Endothelial cell of hepatic sinusoid (primary cell): ENCODE results near the gene TMEM270.
"Not testable (repeated sequence)": the region's sequence is repeated elsewhere in the genome, so short reads cannot be mapped to it uniquely, and the experiment has no call there.

ENCODE experiments used
- in situ Hi-C: cut with HindIII; loops from 2 replicates; pipeline ENCODE4 v1.10.0; 2017; ENCODE audit warnings: low sequenced_read_pairs

The TMEM270 gene

DNA sequence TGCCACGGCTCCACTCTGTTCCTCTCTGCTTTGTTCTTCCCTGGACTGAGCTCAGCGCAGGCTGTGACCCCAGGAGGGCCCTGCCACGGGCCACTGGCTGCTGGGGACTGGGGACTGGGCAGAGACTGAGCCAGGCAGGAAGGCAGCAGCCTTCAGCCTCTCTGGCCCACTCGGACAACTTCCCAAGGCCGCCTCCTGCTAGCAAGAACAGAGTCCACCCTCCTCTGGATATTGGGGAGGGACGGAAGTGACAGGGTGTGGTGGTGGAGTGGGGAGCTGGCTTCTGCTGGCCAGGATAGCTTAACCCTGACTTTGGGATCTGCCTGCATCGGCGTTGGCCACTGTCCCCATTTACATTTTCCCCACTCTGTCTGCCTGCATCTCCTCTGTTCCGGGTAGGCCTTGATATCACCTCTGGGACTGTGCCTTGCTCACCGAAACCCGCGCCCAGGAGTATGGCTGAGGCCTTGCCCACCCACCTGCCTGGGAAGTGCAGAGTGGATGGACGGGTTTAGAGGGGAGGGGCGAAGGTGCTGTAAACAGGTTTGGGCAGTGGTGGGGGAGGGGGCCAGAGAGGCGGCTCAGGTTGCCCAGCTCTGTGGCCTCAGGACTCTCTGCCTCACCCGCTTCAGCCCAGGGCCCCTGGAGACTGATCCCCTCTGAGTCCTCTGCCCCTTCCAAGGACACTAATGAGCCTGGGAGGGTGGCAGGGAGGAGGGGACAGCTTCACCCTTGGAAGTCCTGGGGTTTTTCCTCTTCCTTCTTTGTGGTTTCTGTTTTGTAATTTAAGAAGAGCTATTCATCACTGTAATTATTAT lies 28.9 kb upstream of the TMEM270 start:
- in situ Hi-C loops = no loop called here

DNA sequence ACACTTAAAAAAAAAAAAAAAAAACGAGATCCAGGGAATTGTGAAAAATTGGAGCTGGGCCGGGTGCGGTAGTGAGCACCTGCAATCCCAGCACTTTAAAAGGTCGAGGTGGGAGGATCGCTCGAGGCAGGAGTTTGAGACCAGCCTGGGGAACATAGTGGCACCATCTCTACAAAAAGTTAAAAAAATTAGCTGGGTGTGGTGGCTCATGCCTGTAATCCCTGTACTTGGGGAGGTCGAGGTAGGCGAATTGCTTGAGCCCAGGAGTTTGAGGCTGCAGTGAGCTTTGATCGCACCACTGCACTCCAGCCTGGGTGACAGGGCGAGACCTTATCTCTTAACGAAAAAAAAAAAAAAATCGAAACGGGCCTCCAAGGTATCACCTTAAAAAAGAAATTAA lies 28.2 kb upstream of the TMEM270 start:
- in situ Hi-C loops = no loop called here

DNA sequence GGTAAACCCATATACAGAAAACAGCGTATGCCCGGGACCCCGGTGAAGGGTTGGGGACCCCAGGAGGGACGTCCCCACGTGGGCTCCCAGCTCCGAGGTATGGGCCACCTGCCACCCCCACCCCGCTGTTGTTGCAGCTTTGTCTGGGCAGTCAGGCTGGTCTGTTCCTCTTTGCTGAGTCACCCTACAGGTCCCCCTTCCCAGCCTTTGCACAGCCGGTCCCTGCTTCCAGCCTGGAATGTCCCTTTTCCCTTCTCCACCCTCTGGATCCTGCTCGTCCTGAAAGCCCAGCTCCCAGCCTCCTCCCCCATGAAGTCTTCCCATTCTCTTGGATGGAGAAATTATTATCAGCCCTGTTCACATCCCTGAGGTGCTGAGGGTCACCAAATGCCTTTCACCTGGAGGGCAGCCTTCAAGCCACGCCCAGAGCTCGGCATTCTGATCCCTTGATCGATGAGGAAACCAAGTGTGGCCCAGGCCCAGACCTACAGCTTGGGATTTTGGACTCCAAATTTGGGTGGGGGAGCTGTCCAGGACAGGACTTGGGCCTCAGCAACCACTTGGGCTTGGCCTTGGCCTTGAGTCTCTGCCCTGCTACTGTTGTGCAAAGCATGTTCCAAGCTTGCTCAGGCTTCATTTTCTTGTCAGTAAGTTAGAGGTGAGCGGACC lies 27.6 kb upstream of the TMEM270 start:
- in situ Hi-C loops = no loop called here

DNA sequence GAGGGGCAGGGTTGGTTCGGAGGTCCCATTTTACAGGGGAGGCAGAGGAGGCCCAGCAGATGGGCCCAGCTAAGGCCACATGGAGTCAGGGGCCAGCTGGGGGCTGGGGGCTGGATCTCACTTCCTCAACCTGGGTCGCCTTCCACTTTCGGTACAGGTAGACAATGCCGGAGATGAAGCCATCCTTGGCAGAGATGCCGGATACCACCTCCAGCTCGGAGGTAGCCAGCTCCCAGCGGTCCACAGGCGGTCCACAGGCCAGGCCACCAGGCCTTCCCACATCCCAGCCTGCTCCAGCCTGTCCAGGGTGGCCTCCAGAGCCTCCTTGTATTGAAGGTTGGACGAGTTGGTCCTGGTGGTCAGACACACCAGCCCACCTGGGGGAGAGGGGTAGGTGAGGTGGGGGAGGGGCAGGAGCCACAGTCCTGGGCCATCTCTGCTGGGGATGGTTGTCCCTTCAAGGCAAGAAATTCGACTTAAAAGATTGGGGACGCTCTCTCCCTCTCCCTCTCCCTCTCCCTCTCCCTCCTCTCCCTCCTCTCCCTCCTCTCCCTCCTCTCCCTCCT lies 26.2 kb upstream of the TMEM270 start:
- in situ Hi-C loops = no loop called here

DNA sequence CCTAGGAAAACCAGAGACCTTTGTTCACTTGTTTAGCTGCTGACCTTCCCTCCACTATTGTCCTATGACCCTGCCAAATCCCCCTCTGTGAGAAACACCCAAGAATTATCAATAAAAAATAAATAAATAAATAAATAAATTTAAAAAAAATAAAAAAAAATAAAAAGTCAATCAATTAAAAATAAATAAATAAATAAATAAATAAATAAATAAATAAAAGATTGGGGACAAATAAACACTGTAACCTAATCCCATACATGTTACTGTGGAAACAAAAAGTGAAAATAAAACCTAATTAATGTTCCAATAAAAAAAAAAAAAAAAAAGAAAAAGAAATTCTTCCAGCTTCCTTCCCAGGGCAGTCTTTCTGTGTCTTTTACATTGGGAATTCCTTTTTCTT lies 23.8 kb upstream of the TMEM270 start:
- in situ Hi-C loops = not testable (repeated sequence)

DNA sequence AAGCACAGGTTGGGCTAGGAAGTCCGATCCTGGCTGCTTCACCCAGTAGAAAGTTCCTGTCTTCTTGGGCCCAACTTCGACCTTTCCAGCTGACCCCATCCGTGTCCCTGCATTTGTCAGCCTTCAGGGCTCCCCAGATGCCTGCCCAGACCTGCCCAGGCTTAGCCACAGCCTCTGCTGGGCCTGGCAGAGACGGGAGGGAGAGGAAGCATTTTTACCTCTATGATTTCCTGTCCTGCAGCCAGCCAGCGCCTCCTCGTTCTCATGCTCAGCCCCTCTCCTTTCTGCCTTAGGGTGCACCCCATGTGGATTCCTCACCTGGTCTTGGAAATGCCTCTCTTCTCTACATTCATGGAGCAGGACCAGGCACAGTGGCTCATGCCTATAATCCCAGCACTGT lies 22.3 kb upstream of the TMEM270 start:
- in situ Hi-C loops = no loop called here

DNA sequence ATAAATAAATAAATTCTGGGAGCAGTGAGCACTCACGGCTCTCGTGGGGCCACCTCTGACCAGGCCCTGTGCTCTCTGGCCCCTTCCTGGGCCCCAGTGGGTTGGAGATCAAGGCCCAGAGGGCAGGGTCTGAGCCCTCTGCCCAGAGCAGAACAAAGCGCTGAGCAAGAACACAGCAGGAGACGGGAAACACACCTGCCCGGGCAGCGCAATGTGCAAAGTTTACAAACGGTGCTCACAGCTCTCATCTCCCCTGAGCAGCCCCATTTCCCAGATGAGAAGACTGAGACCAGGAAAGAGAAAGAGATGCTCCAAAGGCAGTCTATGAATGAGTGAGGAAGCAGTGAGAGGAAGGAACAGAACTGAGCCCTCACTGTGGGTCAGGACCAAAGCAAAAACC lies 21.7 kb upstream of the TMEM270 start:
- in situ Hi-C loops = no loop called here

DNA sequence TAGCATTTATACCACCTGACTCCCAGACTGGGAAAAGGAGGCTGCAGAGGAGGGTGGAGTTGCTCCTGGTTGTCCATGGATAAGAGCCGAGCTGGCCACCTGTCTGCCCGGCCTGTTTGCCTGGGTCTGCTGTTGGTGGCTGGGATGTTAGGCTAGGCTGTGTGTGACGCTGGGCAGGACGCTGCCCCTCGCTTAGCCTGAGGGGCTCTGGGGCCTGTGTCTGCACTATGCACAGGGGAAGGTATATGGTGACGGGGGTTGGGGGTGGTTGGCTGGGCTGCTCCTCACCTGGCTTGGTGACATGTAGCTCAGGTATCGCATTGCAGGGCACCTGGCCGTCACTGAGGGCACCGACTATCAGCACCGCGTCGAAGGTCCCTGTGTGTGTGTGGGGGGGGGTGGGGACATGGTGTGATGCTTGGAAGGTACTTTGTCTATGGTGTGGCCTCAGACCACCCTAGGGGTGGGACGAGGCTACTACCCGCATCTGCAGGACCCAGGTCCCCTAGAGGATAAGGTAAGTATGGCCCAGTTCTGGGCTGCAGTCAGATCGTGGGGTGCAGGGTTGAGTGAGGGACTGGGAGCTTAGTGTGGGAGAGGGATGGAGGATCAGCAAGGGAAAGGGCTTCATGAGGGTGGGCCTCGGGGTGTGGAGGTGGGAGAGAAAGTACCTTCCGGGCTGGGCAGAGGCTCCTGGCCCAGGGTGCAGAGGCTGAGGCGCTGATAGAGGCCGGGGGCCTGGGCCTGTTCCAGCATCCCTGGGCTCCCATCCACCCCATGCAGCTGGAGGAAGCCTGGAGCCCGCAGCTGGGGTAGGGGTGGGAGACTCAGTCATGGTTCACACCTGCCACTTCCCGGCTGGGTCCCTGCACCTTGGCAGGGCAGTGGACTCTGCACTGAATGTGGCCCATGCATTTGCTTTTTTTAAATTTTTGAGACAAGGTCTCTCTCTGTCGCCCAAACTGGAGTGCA lies 20.9 kb upstream of the TMEM270 start:
- in situ Hi-C loops = no loop called here

DNA sequence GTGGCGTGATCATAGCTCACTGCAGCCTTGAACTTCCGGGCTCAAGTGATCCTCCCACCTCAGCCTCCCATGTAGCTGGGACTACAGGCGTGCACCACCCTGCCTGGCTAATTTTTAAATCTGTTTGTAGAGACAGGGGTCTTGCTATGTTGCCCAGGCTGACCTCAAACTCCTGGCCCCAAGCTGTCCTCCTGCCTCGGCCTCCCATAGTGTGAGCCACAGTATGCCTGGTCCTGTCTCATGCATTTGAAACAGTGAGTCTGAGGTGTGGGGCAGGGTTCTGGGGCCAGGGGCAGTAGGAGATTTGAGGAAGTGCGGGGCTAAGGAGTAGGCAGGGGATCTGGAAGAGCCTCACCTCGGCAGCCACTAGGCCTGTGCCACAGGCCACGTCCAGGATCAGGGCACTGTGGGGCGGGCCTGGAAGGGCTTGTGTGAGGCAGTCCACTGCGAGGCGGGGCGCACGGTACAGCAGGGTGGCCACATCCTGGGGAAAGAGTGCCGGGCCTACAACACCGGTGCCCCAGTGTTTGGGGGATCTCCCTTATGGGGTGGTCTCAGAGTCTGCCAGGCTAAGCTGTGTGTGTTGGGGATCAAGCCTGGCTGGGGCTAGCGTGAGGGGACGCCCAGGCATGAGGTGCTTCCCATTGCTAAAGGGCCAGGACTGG lies 20.1 kb upstream of the TMEM270 start:
- in situ Hi-C loops = no loop called here

DNA sequence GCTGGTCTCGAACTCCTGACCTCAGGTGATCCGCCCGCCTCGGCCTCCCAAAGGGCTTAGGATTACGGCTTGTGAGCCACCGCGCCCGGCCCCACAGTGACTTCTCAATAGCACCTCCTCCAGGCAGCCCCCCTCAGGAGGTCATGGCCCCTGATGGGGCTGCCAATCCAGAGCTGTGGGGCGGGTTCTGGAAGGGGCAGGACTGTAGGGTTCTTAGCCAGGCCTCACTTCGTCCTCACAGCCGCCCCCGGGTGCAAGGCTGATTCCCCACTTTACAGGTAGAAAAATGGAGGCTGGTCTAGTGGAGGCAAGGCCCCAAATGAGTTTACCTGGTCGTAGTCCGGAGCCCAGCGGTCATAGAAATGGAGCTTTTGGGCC lies 19.3 kb upstream of the TMEM270 start:
- in situ Hi-C loops = no loop called here

DNA sequence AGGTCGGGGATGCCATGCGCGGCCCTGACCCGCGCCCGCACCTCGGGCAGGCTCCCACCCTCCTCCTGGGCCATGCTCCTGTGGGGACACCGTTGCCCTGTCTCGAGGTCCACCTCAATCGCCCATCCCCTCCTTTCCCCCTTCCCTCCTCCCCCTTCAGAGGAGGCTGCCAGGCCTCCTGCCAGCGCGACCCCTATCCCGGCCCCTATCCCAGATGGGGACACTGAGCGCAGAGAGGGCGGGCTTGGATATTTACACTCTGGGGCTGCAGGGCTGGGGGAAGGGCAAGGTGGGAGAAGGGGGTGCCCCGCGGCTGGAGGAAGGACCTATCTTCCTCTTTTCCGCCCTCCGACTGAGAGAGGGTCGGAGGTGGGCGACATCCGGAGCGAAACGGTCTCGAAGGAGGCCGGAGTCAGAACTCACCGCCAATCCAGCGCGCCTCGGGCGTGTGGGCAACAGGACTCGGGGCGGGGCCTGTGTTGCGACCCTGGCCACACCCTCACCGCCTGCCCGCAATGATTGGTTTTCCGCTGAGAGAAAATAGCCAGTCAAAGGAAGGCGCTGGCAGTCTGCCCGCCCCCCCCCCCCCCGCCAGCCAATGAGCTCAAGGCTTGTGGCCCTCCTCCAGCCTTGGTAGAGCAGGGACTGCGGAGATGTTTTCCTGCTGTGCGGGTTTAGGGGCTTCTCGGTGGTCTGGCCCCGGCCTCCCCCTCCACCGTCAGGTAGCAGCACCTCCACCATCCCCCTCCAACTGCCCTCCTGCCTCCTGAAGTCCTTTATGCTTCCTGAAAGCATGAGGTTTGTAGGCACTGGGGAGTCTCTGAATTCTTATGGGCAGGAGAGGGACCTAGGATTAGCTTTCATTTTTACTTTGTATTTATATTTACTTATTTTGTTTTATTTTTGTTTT lies 18.6 kb upstream of the TMEM270 start, which contains the start of gene METTL27:
METTL27 (minus strand) TSS at position 450 of the 910 bp plus-strand sequence; CDS start at position 74, 376 bp downstream.
- in situ Hi-C loops = no loop called here

DNA sequence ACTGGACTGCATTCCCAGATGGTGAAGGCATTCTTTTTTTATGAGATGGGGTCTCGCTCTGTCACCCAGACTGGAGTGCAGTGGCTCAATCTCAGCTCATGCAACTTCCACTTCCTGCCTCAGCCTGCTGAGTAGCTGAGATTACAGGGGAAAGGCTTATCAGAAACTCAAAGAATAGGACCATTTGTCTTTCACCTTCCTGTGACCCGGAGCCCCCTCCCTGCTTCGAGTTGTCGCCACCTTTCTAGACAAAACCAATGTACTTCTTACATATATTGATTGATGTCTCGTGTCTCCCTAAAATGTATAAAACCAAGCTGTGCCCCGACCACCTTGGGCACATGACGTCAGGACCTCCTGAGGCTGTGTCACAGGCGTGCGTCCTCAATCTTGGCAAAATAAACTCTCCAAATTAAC lies 16.8 kb upstream of the TMEM270 start:
- in situ Hi-C loops = no loop called here

DNA sequence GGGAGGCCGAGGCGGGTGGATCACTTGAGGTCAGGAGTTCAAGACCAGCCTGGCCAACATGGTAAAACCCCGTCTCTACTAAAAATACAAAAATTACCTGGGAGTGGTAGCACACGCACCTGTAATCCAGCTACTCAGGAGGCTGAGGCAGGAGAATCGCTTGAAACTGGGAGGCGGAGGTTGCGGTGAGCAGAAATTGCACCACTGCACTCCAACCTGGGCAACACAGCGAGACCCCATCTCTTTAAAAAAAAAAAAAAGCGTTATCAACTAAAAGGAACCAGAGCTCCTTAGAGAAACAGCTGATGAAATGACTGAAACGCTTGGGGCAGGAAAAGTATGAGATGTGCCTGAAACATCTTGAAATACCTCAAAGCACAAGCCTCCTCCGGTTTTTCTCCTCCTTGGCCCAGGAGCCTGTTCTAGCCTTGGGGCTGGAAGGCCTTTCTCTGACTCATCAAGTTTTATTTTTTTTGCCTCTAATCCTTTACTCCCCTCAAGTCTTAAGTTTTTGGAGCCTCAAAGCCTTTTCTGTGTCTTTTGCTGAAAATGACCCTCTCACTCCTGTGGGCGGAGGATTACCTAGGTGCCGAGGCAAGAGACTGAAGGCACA lies 16.0 kb upstream of the TMEM270 start:
- in situ Hi-C loops = no loop called here

DNA sequence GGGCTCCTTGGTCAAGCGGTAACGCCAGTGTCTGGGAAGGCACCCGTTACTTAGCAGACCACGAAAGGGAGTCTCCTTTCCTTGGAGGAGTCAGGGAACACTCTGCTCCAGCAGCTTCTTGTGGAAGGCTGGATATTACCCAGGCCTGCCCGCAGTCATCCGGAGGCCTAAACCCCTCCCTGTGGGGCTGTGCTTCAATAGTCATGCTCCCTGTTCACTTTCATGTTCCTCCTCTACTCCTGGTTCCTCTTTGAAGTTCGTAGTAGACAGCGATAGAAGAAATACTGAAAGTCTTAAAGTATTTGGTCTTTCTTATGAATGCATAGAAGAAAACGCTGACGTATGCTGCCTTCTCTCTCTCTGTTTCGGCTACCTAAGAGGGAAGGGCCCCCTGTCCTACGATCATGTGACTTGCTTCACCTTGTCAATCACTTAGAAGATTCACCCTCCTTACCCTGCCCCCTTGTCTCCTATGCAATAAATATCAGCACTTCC lies 15.2 kb upstream of the TMEM270 start:
- in situ Hi-C loops = not testable (repeated sequence)

DNA sequence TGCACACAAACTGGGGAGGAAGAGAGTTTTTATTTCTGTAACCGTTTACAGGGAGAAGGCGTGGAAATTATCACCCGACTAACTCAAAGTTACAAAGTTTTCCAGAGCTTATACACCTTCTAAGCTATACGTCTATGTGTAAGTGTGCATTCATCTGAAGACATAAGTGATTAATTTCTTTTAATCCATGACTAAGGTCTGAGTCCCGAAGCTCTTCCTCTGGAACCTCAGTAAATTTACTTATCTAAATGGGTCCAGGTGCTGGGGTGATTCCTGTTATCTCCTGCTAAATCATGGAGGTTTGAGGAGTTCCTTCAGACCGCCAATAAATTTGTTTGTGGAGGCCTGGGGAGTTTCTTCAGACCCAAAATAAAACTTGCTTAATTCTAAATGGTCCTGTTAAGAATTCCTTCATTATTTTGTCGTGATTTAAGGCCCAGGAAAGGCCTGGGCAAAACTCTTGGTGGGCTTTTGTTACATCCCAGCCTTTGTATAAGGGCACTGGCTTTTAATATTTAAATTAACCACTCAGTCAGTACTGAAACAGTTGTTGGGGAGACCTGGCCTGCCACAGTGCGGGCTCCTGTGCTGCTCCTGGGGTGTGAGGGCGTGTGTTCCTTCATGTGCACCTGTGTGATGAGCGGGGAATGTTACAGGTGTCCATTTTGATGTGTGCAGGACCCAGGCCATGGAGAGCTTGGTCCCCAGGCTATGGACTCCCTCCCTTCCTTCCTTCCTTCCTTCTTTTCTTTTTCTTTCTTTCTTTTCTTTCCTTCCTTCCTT lies 12.8 kb upstream of the TMEM270 start:
- in situ Hi-C loops = no loop called here

DNA sequence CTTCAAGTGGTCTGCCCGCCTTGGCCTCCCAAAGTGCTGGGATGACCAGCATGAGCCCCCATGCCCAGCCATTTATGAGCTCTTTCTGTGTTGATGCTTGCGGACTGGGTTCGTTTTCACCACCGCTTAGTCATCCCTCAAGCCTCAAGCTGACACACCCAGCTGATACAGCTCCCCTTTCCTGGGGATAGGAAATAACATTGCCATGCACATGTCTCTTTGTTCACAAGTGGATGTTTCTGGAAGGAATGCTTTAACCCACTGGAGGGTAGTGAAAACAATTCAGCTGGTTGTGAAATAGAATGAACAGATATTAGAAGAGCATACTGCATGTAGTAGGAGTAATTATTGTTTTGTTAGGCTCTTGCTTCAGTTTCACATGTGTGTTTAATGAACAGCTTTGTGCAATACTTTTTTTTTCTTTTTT lies 10.2 kb upstream of the TMEM270 start:
- in situ Hi-C loops = no loop called here

DNA sequence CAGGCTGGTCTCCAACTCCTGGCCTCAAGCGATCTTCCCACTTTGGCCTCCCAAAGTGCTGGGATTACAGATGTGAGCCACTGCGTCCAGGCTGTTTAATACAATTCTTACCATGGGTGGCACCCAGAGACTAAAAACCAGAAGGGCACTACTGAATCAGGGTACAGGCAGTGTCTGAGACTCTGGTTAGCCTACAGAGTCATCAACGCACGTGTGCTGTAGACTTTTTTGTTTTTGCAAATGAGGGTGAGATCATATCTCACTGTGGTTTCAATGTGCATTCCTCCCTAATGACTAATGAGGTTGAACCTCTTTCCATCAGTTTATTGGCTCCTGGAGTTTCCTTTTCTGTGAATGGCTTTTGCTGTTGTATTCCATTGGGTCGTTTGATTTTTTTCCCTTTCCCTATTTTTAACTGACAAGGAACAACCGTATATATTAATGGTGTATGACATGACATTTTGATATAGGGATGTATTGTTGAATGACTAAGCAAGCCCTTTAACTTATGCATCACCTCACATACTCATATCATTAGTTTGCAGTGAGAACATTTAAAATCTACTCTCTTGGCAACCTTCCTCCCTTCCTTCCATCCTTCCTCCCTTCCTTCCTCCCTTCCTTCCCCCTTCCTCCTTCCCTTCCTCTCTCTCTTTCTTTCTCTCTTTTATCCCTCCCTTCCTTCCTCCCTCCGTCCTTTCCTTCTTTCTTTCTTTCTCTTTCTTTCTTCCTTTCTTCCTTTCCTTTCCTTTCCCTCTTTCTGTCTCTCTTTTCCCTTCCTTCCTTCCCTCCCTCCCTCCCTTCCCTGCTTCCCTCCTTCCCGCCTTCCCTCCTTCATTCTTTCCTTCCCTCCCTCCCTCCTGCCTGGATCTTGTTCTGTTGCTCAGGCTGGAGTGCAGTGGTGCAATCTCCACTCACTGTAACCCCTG lies 9.3 kb upstream of the TMEM270 start:
- in situ Hi-C loops = no loop called here
